Measurements from ENCODE around the gene AUH. TPM values are rescaled to one million over a fixed set of nuclear protein-coding genes. Genes with fewer than 3 reads are reported as not detected.

Gene AUH
- total RNA-seq, 1 experiment from 2014 or later: 21.7 TPM

GRCh38 chr9:91208419-91208745 lies 153.3 kb downstream of the AUH start:
- Histone ChIP-seq H3K23ac (ENCODE audit: insufficient read length, low read depth, low read length) (no peak overlapping the region), H3T11ph (ENCODE audit: low read length) (no peak overlapping the region), H3K23me2 (ENCODE audit: insufficient read length, low read depth, low read length, poor library complexity, severe bottlenecking) (no peaks in the 10 kb centered on the region), H4K5ac (ENCODE audit: insufficient read length, low read depth, low read length) (no peak overlapping the region), H4K91ac (ENCODE audit: insufficient read length, low read depth, low read length) (no peak overlapping the region), H3K9ac (ENCODE audit: extremely low read depth, insufficient read length, low read length) (no peak overlapping the region), H3K4me1 (ENCODE audit: insufficient read depth, low read length) (no peaks in the 10 kb centered on the region), H2AFZ (ENCODE audit: low read length) (no peak overlapping the region), H3K27me3 (ENCODE audit: insufficient read depth, low read length) (no peaks in the 10 kb centered on the region), H2BK5ac (ENCODE audit: insufficient read length, low read length) (no peak overlapping the region), H3K79me2 (ENCODE audit: insufficient read depth, low read length) (no peaks in the 10 kb centered on the region), H2BK12ac (ENCODE audit: insufficient read length, low read depth, low read length) (no peak overlapping the region), H2AK5ac (ENCODE audit: insufficient read length, low read length) (no peak overlapping the region), H3K79me1 (ENCODE audit: insufficient read depth, low read depth, low read length, poor library complexity, severe bottlenecking) (no peaks in the 10 kb centered on the region), H3K9me3 (ENCODE audit: control insufficient read depth, low read depth, low read length) (no peaks in the 10 kb centered on the region), H3K27ac (ENCODE audit: insufficient read length, low read depth, low read length) (no peak overlapping the region), H2BK20ac (ENCODE audit: low read depth, low read length, poor library complexity, severe bottlenecking) (no peak overlapping the region), H3K56ac (ENCODE audit: insufficient read length, low read depth, low read length) (no peak overlapping the region), H3K18ac (ENCODE audit: insufficient read length, low read depth, low read length) (no peak overlapping the region), H2BK120ac (ENCODE audit: low read depth, low read length, poor library complexity, severe bottlenecking) (no peak overlapping the region), H4K8ac (replicated peaks; ENCODE audit: insufficient read length, low read depth, low read length) (no peak overlapping the region), H2BK15ac (ENCODE audit: low read depth, low read length) (no peak overlapping the region), H3K14ac (ENCODE audit: insufficient read depth, low read length) (no peak overlapping the region), H3K4ac (ENCODE audit: low read depth, low read length) (no peak overlapping the region), H4K20me1 (ENCODE audit: control insufficient read depth, insufficient read depth, insufficient read length) (no peaks in the 10 kb centered on the region), H3K4me2 (ENCODE audit: insufficient read depth, insufficient read length, low read length) (no peak overlapping the region)
- Mint-ChIP-seq H3K4me1 (peaks cover 6 to 8% of the 10 kb centered on the region in 2 experiments; a peak in 2 of 4 replicates), H3K27me3 (ENCODE audit: low read depth) (no peaks in the 10 kb centered on the region), H3K36me3 (ENCODE audit: insufficient read depth in 1 of 3, low read depth in 3 of 3) (peaks cover 0 to 4% (median 3%) of the 10 kb centered on the region in 3 experiments; a peak in 3 of 7 replicates), H3K27ac (no peak overlapping the region), H3K4me3 (no peak overlapping the region), H3K9me3 (0 out of 5 replicates have a peak, but pooled peaks cover 0 to 2% of the 10 kb centered on the region in 2 experiments)
- DNase-seq: no peak
- no CpG with 5 or more reads among the region's 3 CpGs for WGBS (ENCODE audit: extremely low coverage, insufficient read length, low lambda C conversion rate)
- no peak for TF ChIP-seq CTCF (conservative IDR thresholded peaks at IDR 0.05)
